Fibroblast of skin of right biceps (primary cell): ENCODE results near the gene SNRPD1.
A peak's percentile ranks its signal among the peaks of the same experiment; 100 is the strongest.
"Not testable (repeated sequence)": the region's sequence is repeated elsewhere in the genome, so short reads cannot be mapped to it uniquely, and the experiment has no call there.

Source experiments
- DNase-seq: peaks from one replicate; pipeline ENCODE4 v3.0.0-alpha.2; 2013

SNRPD1 gene

GRCh38 chr18:21612125-21613039 is at the start of gene SNRPD1:
TSS of gene SNRPD1 (plus strand) at chr18:21612314. CDS start at chr18:21612430, 116 bp downstream.
- DNase-seq: peak; percentile 91

GRCh38 chr18:21571772-21572171 is 40.3 kb upstream of the SNRPD1 start:
- DNase-seq: peak; percentile 2

- no peak for DNase-seq
Measured at GRCh38 chr18:21575656-21576055, 36.5 kb upstream of the SNRPD1 start.

- no peak for DNase-seq
Measured at GRCh38 chr18:21584391-21584790, 27.7 kb upstream of the SNRPD1 start.

GRCh38 chr18:21592361-21592760 is 19.8 kb upstream of the SNRPD1 start:
- DNase-seq: not testable (repeated sequence)

GRCh38 chr18:21593540-21594257 is 18.4 kb upstream of the SNRPD1 start:
- no peak for DNase-seq

GRCh38 chr18:21597620-21598019 is 14.5 kb upstream of the SNRPD1 start:
- DNase-seq: no peak

- no peak for DNase-seq
Measured at GRCh38 chr18:21598726-21599584, 13.2 kb upstream of the SNRPD1 start.

GRCh38 chr18:21599585-21600525 is 12.3 kb upstream of the SNRPD1 start:
- peak; percentile 5 for DNase-seq

GRCh38 chr18:21600526-21601410 is 11.3 kb upstream of the SNRPD1 start, which contains the start of gene ESCO1:
TSS of gene ESCO1 (minus strand) at chr18:21600704. CDS start at chr18:21574843, 25,861 bp downstream.
- peak; percentile 99 for DNase-seq

GRCh38 chr18:21602299-21602587 is 9.9 kb upstream of the SNRPD1 start:
- DNase-seq: no peak

GRCh38 chr18:21604671-21605070 is 7.4 kb upstream of the SNRPD1 start:
- no peak for DNase-seq

- no peak for DNase-seq
Measured at GRCh38 chr18:21605213-21605612, 6.9 kb upstream of the SNRPD1 start.

- not testable (repeated sequence) for DNase-seq
Measured at GRCh38 chr18:21611401-21612124, 551 bp upstream of the SNRPD1 start.

- DNase-seq: not testable (repeated sequence)
Measured at GRCh38 chr18:21621640-21622039, 9.5 kb downstream of the SNRPD1 start.

GRCh38 chr18:21629089-21629832 is 17.1 kb downstream of the SNRPD1 start:
- DNase-seq: no peak

GRCh38 chr18:21632393-21632792 is 20.3 kb downstream of the SNRPD1 start:
- no peak for DNase-seq

- DNase-seq: no peak
Measured at GRCh38 chr18:21634588-21635199, 22.6 kb downstream of the SNRPD1 start.

- peak; percentile 20 for DNase-seq
Measured at GRCh38 chr18:21636769-21637168, 24.7 kb downstream of the SNRPD1 start.
